Spleen (tissue), 11 donors: Measurements from ENCODE around the gene SLC4A2. TPM values are rescaled to one million over a fixed set of nuclear protein-coding genes. Genes with fewer than 3 reads are reported as not detected.

Source experiments
- DNase-seq: peaks from one replicate; pipeline ENCODE4 v3.0.0-alpha.2; 2020
- H3K27ac ChIP-seq, 8 donors: fragments of 200-600 bp; sonication (generic) in 7 of 8; 1 replicate in 4 of 8; 2 replicates in 4 of 8; pipeline versions ENCODE4 v1.5.0 to v1.8.0; 2016 to 2021; ENCODE audit warnings: inconsistent platforms in 4 of 8, mild to moderate bottlenecking in 4 of 8, moderate library complexity in 1 of 8
- H3K27me3 ChIP-seq, 7 donors: fragments of 200-600 bp; sonication (generic) in 6 of 7; replicated peaks in 1 of 7; 1 replicate in 4 of 7; 2 replicates in 3 of 7; pipeline versions ENCODE4 v1.5.0 to v1.8.0; 2016 to 2021; ENCODE audit warnings: inconsistent platforms in 3 of 7, mild to moderate bottlenecking in 1 of 7
- H3K36me3 ChIP-seq, 6 donors: fragments of 200-600 bp; sonication (generic) in 5 of 6; 1 replicate in 4 of 6; 2 replicates in 2 of 6; pipeline versions ENCODE4 v1.5.0 to v1.8.0; 2016 to 2021; ENCODE audit warnings: inconsistent platforms in 2 of 6
- H3K4me1 ChIP-seq, 6 donors: fragments of 200-600 bp; sonication (generic) in 5 of 6; 1 replicate in 3 of 6; 2 replicates in 3 of 6; pipeline versions ENCODE4 v1.5.0 to v1.8.0; 2016 to 2021; ENCODE audit warnings: inconsistent platforms in 3 of 6
- H3K4me3 ChIP-seq, 8 donors: fragments of 200-600 bp; sonication (generic) in 7 of 8; 1 replicate in 4 of 8; 2 replicates in 4 of 8; pipeline versions ENCODE4 v1.5.0 to v1.8.0; 2016 to 2021; ENCODE audit warnings: inconsistent platforms in 4 of 8, mild to moderate bottlenecking in 4 of 8, moderate library complexity in 2 of 8
- H3K9me3 ChIP-seq, 8 donors: fragments of 200-600 bp; sonication (generic) in 7 of 8; 1 replicate in 4 of 8; 2 replicates in 4 of 8; pipeline versions ENCODE4 v1.5.0 to v1.8.0; 2016 to 2021; ENCODE audit warnings: inconsistent platforms in 4 of 8
- POLR2A ChIP-seq, 3 donors: fragments of 450-650 bp; IDR thresholded peaks; one replicate each; pipeline ENCODE4 v1.5.1; 2017; ENCODE audit warnings: antibody characterized with exemption in 3 of 3, mild to moderate bottlenecking in 1 of 3
- POLR2AphosphoS5 ChIP-seq, 3 donors: sonication (generic); formaldehyde crosslinking; IDR thresholded peaks; one replicate each; pipeline ENCODE4 v1.5.1; 2017; ENCODE audit warnings: antibody characterized with exemption in 3 of 3
- WGBS, 5 donors: extraction: QIAGEN DNeasy Blood & Tissue Kit in 3 of 5; methylation state at CpG; one replicate each; pipeline versions ENCODE4 v1.1.5 to v1.1.7; 2013 to 2018; 5-methylcytosine and 5-hydroxymethylcytosine counted together
- intact Hi-C: fragments of 100-400 bp; cut with DNase I; formaldehyde crosslinking; loops from one replicate; pipeline ENCODE4 v1.15.0; 2023; ENCODE audit warnings: low total_unique reads
- polyA plus RNA-seq, 3 donors: library from polyadenylated mRNA; stranded (reverse); fragments of 200-250 nt; gene quantifications; one replicate each; pipeline ENCODE4 v1.2.1, GENCODE V29; 2013
- total RNA-seq, 7 donors: library from RNA; depleted of rRNA in 3 of 7; stranded (reverse); fragments of >200 nt in 3 of 7; fragmentation: NEBNext Ultra II Directional in 4 of 7; extraction: Animal tissue kit (Norgen Biotek cat#: 25700) in 4 of 7; gene quantifications; one replicate each; pipeline versions ENCODE4 v1.1.0 to v1.2.1, GENCODE V29; 2016 to 2021
- TF ChIP-seq, protein P1 (sequence below), 11 experiments: fragments of 200-600 bp in 7 of 11; fragments of 450-650 bp in 4 of 11; sonication (generic) in 4 of 11; IDR thresholded peaks in 8 of 11; conservative IDR thresholded peaks in 3 of 11; 1 replicate in 7 of 11; 2 replicates in 4 of 11; pipeline versions ENCODE4 v1.4.0 to v1.8.0; 2016 to 2021; ENCODE audit warnings: antibody characterized with exemption in 11 of 11, inconsistent platforms in 4 of 11, mild to moderate bottlenecking in 1 of 11
- donor health status: healthy with polysubstance abuse.
- donor health status: DM: no; HTN: no; CAD: no; lungs with moderate emphysema.
- donor health status: DM: no; HTN: no; CAD: no.
- donor health status: Bipolar disorder and iron deficiency.
- donor health status: healthy.
- donor health status: DM: no; HTN: no; CAD: no.
- donor health status: DM: yes; HTN: yes; CAD: no.

Gene SLC4A2
- total and polyA plus RNA-seq, 10 donors: 43.9 to 122 (median 90.9) TPM

DNA sequence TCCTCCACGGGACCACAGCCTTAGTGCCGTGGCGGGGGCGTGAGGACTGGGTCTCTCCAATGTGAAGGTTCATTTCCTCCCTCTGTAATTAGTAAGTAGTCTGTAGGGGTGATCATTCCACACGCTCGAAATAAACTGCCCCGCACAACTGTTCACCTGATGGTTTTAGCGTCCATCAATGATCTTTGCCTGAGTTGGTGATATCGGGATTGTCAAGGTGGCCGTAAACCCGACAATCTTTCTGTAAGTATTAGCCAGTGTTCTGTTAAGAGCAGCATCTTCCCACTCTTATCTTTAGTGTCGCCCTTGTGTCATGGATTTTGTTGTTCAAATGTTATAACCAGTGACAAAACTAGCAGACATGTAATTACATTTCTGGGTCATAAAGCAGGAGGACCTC lies 44.6 kb downstream of the SLC4A2 start:
- TF ChIP-seq, protein P1, sequence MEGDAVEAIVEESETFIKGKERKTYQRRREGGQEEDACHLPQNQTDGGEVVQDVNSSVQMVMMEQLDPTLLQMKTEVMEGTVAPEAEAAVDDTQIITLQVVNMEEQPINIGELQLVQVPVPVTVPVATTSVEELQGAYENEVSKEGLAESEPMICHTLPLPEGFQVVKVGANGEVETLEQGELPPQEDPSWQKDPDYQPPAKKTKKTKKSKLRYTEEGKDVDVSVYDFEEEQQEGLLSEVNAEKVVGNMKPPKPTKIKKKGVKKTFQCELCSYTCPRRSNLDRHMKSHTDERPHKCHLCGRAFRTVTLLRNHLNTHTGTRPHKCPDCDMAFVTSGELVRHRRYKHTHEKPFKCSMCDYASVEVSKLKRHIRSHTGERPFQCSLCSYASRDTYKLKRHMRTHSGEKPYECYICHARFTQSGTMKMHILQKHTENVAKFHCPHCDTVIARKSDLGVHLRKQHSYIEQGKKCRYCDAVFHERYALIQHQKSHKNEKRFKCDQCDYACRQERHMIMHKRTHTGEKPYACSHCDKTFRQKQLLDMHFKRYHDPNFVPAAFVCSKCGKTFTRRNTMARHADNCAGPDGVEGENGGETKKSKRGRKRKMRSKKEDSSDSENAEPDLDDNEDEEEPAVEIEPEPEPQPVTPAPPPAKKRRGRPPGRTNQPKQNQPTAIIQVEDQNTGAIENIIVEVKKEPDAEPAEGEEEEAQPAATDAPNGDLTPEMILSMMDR (IDR thresholded peaks at IDR 0.05 in 8 of 11, conservative IDR thresholded peaks at IDR 0.05 in 3 of 11): no peak
- no peak for TF ChIP-seq POLR2AphosphoS5 (IDR thresholded peaks at IDR 0.05)
- no peak for TF ChIP-seq POLR2A (IDR thresholded peaks at IDR 0.05)
- Histone ChIP-seq H3K9me3 (no peaks in the 10 kb centered on the region), H3K4me1 (peaks cover 0 to 12% (median 8%) of the 10 kb centered on the region in 6 donors), H3K27ac (no peak overlapping the region), H3K36me3 (peaks cover 0 to 16% (median 0%) of the 10 kb centered on the region in 6 donors), H3K4me3 (no peak overlapping the region), H3K27me3 (no peaks in the 10 kb centered on the region)
- DNase-seq: no peak
- intact Hi-C loops: no loop called here
- WGBS, 5 donors: 82 to 90% (median 84%) methylated on average over 12 of the region's 12 CpGs

DNA sequence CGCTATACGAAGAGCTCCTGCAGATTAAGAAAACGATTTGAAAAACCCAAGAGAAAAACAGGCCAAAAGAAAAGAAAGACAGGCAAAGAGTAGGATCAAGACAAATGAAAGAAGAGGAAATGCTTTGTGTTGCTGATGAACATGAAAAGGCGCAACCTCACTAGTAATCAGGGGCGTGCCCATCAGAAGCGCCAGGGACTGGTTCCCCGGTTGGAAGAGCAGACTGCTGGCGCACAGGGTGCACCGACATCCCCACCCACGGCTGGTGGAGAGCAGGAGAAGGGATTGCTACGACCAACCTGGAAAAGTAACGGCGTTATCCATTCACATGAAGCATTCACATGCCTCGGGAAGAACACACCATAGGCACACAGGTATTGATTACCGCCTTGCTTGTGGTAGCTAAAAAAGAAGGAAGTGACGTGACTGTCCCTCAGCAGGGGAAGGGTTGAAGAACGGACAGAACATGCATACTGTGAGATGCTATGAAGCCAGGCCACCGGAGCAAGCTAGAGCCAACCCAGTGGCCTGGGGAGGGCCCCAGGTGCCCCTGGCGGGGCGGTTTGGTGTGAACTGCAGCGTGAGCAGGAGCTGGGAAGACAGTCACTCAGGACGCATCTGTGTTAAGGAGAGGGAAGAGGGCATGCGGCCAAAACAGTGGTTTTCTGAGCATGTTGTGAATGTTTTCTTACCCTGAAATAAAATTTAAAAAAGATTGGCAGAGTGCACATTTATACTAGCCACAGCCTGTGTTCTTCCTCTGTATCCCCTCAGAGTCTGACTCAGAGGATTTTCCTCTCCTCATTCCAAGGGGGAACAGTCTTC lies 45.2 kb downstream of the SLC4A2 start:
- TF ChIP-seq POLR2A (IDR thresholded peaks at IDR 0.05): no peak
- TF ChIP-seq, protein P1 (IDR thresholded peaks at IDR 0.05 in 8 of 11, conservative IDR thresholded peaks at IDR 0.05 in 3 of 11): no peak
- TF ChIP-seq POLR2AphosphoS5 (IDR thresholded peaks at IDR 0.05): no peak
- WGBS, 5 donors: 69 to 76% (median 71%) methylated on average over 23 of the region's 23 CpGs
- Histone ChIP-seq H3K9me3 (no peaks in the 10 kb centered on the region), H3K27ac (no peak overlapping the region), H3K4me3 (no peak overlapping the region), H3K36me3 (peaks cover 0 to 16% (median 0%) of the 10 kb centered on the region in 6 donors), H3K4me1 (peaks cover 0 to 11% (median 4%) of the 10 kb centered on the region in 6 donors), H3K27me3 (no peaks in the 10 kb centered on the region)
- intact Hi-C loops: no loop called here
- no peak for DNase-seq

DNA sequence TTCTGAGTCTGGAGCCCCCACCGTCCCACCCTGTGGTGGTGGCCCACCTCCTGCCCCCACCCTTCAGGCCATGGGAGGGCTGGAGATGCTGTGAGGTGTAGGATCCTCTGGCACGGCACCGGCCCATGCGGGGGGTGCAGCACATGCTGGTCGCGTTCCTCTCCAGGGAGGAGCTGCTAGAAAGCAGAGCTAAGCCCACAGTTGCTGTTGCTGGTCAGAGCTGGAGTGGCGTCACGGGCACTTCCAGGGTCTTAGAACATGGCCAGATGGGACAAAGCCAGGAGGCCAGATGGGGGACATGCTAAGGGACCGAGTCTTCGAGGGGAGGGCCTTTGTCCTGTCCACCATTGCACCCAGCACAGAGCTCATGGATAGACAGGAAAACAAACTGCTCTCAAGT lies 48.5 kb downstream of the SLC4A2 start:
- Histone ChIP-seq H3K9me3 (no peaks in the 10 kb centered on the region), H3K36me3 (peaks cover 0 to 16% (median 0%) of the 10 kb centered on the region in 6 donors), H3K4me3 (no peak overlapping the region), H3K27me3 (no peaks in the 10 kb centered on the region), H3K4me1 (peaks cover 0 to 20% (median 9%) of the 10 kb centered on the region in 6 donors), H3K27ac (no peak overlapping the region)
- WGBS, 5 donors: 83 to 100% (median 91%) methylated on average over 10 of the region's 10 CpGs
- TF ChIP-seq, protein P1 (IDR thresholded peaks at IDR 0.05 in 8 of 11, conservative IDR thresholded peaks at IDR 0.05 in 3 of 11): no peak
- no peak for TF ChIP-seq POLR2A (IDR thresholded peaks at IDR 0.05)
- no peak for TF ChIP-seq POLR2AphosphoS5 (IDR thresholded peaks at IDR 0.05)
- no peak for DNase-seq
- intact Hi-C loops: no loop called here
